H54 (cell line): ENCODE results near the gene RHOBTB3.
"Not testable (repeated sequence)": the region's sequence is repeated elsewhere in the genome, so short reads cannot be mapped to it uniquely, and the experiment has no call there.

Experiments used
- DNase-seq: peaks from one replicate; pipeline ENCODE4 v3.0.0; 2011; ENCODE audit warnings: low spot score, mixed read lengths; ENCODE audit not compliant: insufficient read length
- FAIRE-seq: peaks from 3 replicates; lab custom pipeline; 2011; peaks lifted over from hg19 to GRCh38; lab: Jason Lieb, UNC
- POLR2A ChIP-seq: IDR thresholded peaks from 2 replicates; pipeline ENCODE4 v1.6.1; 2011; ENCODE audit warnings: low read depth, mild to moderate bottlenecking, low read length

The RHOBTB3 gene

GRCh38 chr5:95730730-95731570 is at the start of gene RHOBTB3:
Gene RHOBTB3, plus strand, starts transcription at chr5:95731336. Its CDS starts 347 bp downstream, at chr5:95731683.
- TF ChIP-seq POLR2A: peak; percentile 89
- FAIRE-seq: peak; percentile 55
- peak; percentile 47 for DNase-seq

GRCh38 chr5:95682891-95683290 is 48.2 kb upstream of the RHOBTB3 start, which contains the start of gene SPATA9:
Gene SPATA9, minus strand, starts transcription at chr5:95682991. Its CDS starts 137 bp downstream, at chr5:95682854.
- DNase-seq (no peak), FAIRE-seq (no peak)
- TF ChIP-seq POLR2A: no peak

- DNase-seq: no peak
- no peak for FAIRE-seq
- TF ChIP-seq POLR2A: no peak
Measured at GRCh38 chr5:95684361-95684760, 46.8 kb upstream of the RHOBTB3 start.

GRCh38 chr5:95686651-95687050 is 44.5 kb upstream of the RHOBTB3 start:
- DNase-seq: no peak

GRCh38 chr5:95689680-95690079 is 41.5 kb upstream of the RHOBTB3 start:
- no peak for TF ChIP-seq POLR2A
- FAIRE-seq (no peak), DNase-seq (no peak)

More at GRCh38 chr5:95686651-95687050, 44.5 kb upstream of the RHOBTB3 start:
- TF ChIP-seq POLR2A: no peak
- FAIRE-seq: peak; percentile 55

- no peak for DNase-seq
- no peak for TF ChIP-seq POLR2A
- FAIRE-seq: peak; percentile 6
Measured at GRCh38 chr5:95690333-95690732, 40.8 kb upstream of the RHOBTB3 start.

- FAIRE-seq (no peak), DNase-seq (no peak)
- no peak for TF ChIP-seq POLR2A
Measured at GRCh38 chr5:95697781-95698681, 33.1 kb upstream of the RHOBTB3 start.

- FAIRE-seq (no peak), DNase-seq (no peak)
- TF ChIP-seq POLR2A: no peak
Measured at GRCh38 chr5:95699337-95699736, 31.8 kb upstream of the RHOBTB3 start.

GRCh38 chr5:95701074-95701473 is 30.1 kb upstream of the RHOBTB3 start:
- FAIRE-seq: no peak
- no peak for DNase-seq
- no peak for TF ChIP-seq POLR2A

GRCh38 chr5:95704150-95704549 is 27.0 kb upstream of the RHOBTB3 start:
- no peak for DNase-seq
- no peak for FAIRE-seq
- no peak for TF ChIP-seq POLR2A

GRCh38 chr5:95706196-95706595 is 24.9 kb upstream of the RHOBTB3 start:
- FAIRE-seq, DNase-seq: not testable (repeated sequence)

GRCh38 chr5:95707055-95707454 is 24.1 kb upstream of the RHOBTB3 start:
- no peak for TF ChIP-seq POLR2A
- FAIRE-seq: no peak
- no peak for DNase-seq

- FAIRE-seq: not testable (repeated sequence)
Measured at GRCh38 chr5:95707534-95708188, 23.5 kb upstream of the RHOBTB3 start.

More at GRCh38 chr5:95707534-95708188, 23.5 kb upstream of the RHOBTB3 start:
- not testable (repeated sequence) for DNase-seq
